GM12875 (cell line): Measurements from ENCODE around the gene KRTAP12-1.
"Not testable (repeated sequence)": the region's sequence is repeated elsewhere in the genome, so short reads cannot be mapped to it uniquely, and the experiment has no call there.

Experiments used
- H3K4me3 ChIP-seq: one replicate; pipeline ENCODE4 v1.5.1; 2011; ENCODE audit warnings: low read depth, low read length, control low read depth
- CTCF ChIP-seq: IDR thresholded peaks from 2 replicates; pipeline ENCODE4 v1.5.1; 2011; ENCODE audit warnings: low read depth, mild to moderate bottlenecking, control low read depth, inconsistent platforms, low read length, moderate library complexity, borderline replicate concordance; ENCODE audit not compliant: insufficient read depth

The KRTAP12-1 gene

GRCh38 chr21:44664691-44665090 is 17.3 kb downstream of the KRTAP12-1 start:
- TF ChIP-seq CTCF: no peak
- H3K4me3 ChIP-seq: no peak overlapping the region

DNA sequence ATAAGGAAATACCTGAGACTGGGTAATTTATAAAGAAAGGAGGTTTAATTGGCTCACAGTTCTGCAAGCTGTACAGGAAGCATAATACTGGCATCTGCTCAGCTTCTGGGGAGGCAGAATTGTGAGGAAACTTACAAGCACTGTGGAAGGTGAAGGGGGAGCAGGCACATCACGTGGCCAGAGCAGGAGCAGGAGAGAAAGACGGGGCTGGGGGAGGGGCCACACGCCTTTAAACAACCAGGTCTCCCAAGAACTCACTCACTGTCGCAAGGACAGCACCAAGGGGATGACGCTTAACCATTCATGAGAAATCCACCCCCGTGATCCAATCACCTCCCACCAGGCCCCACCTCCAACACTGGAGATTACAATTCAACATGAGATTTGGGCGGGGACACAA is 20.4 kb downstream of the KRTAP12-1 start:
- H3K4me3 ChIP-seq: not testable (repeated sequence)

GRCh38 chr21:44658913-44659595 is 22.9 kb downstream of the KRTAP12-1 start:
- H3K4me3 ChIP-seq: no peak overlapping the region
- no peak for TF ChIP-seq CTCF

- TF ChIP-seq CTCF: no peak
- H3K4me3 ChIP-seq: no peak overlapping the region
These were observed 23.4 kb downstream of the KRTAP12-1 start for GRCh38 chr21:44658541-44658910.

DNA sequence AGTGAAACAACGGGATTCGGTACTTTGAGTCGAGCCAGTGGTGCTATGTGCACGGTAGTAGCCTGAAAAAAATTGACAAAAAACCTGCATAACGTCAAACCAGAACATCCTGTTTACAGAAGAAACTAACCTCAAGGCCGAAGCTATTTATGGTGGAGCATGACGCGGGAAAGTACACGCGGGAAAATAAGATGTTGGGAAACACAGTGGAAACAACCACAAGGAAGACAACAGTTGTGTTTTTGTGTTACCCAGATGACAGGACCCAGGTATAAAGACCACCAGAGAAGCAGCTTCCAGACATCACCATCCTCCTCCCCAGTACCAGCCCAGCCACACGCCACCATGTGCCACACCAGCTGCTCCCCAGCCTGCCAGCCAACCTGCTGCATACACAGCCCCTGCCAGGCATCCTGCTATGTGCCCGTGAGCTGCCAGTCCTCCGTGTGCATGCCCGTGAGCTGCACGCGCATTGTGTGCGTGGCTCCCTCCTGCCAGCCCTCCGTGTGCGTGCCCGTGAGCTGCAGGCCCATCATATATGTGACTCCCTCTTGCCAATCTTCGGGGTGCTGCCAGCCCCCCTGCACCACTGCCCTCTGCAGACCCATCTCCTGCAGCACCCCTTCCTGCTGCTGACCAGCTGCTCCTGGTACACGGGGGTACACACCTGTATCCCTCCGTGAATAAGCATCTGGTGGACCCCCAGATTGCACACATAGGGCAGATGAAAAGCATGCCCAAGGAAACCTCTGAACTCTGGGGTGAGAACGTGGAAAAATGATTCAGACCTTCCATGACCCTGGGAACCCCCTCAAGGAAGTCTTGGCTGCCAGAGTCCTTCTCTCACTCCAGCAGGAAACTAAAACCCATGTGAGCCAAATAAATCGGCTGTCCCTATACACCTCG is 24.1 kb downstream of the KRTAP12-1 start, which contains the start of gene KRTAP12-3:
Gene KRTAP12-3 (plus strand): TSS at position 298 of the 906 bp plus-strand sequence. CDS start 48 bp downstream, at position 346.
- H3K4me3 ChIP-seq: no peak within 1 kb of the TSS
- TF ChIP-seq CTCF: no peak

- no peak for TF ChIP-seq CTCF
These were observed 25.1 kb downstream of the KRTAP12-1 start for GRCh38 chr21:44656868-44657267.

DNA sequence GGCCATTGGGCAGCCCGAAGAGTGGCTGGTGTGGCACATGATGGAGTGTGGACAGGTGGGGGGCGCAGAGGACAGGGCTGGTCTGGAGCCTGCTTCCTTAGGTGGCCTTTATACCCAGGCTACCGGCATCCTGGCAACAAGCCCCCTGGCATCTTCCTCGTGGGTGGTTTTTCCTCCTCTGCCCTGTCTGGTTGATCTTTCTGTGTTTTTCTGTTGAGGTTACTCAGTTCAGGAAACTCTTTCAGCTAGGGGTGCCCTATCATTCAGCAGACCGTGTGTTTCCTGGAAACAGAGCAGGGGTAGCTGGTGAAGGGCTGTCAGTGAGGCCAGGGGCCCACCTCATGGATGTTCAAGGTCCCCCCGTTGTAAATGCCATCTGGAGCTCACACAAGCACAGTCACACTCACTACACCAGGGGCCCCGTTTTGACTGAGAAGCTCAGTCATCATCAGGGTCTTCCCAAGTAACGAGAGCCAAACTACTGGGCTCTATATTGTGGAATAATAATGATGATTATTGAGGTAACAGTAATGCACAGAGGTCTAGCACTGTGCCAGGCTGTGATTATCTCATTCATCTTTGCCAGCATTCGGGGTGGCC is 27.3 kb downstream of the KRTAP12-1 start, which contains the start of gene KRTAP12-4:
Gene KRTAP12-4 (minus strand): TSS at position 84 of the 600 bp plus-strand sequence. CDS start 45 bp downstream, at position 39.
- H3K4me3 ChIP-seq: no peak within 1 kb of the TSS
- no peak for TF ChIP-seq CTCF

More at GRCh38 chr21:44656868-44657267, 25.1 kb downstream of the KRTAP12-1 start:
- H3K4me3 ChIP-seq: no peak overlapping the region
